DND-41 (cell line): Measurements from ENCODE around the gene THSD7B.
"Not testable (repeated sequence)": the region's sequence is repeated elsewhere in the genome, so short reads cannot be mapped to it uniquely, and the experiment has no call there.

ENCODE experiments used
- ATAC-seq: fragments of 200-7000 bp; cut with Tn5 transposase; 3 replicates; pipeline ENCODE4 v1.9.1; 2021; ENCODE audit warnings: low read depth; ENCODE audit not compliant: insufficient read depth
- DNase-seq: peaks from one replicate; pipeline ENCODE4 v3.0.0-alpha.2; 2020
- H2AFZ ChIP-seq: 2 replicates; pipeline ENCODE4 v1.6.0; 2012; ENCODE audit warnings: low read depth, low read length
- H3K27ac ChIP-seq: 2 replicates; pipeline ENCODE4 v1.5.1; 2012; ENCODE audit warnings: low read length, inconsistent platforms
- H3K27me3 ChIP-seq: fragments of 200-600 bp; sonication (generic); 2 replicates; pipeline ENCODE4 v1.6.0; 2012; ENCODE audit warnings: low read length, mild to moderate bottlenecking, inconsistent platforms; ENCODE audit not compliant: insufficient read depth, poor library complexity
- H3K36me3 ChIP-seq: 2 replicates; pipeline ENCODE4 v1.5.1; 2012; ENCODE audit warnings: low read length, inconsistent platforms; ENCODE audit not compliant: insufficient read depth
- H3K4me1 ChIP-seq: 2 replicates; pipeline ENCODE4 v1.5.1; 2012; ENCODE audit warnings: mild to moderate bottlenecking, low read length; ENCODE audit not compliant: insufficient read depth
- H3K4me2 ChIP-seq: 2 replicates; pipeline ENCODE4 v1.6.0; 2012; ENCODE audit warnings: mild to moderate bottlenecking, moderate library complexity, low read length, inconsistent platforms; ENCODE audit not compliant: insufficient read depth
- H3K4me3 ChIP-seq, 2 experiments: fragments of 200-600 bp in 1 of 2; shearing (Covaris generic) in 1 of 2; 2 replicates each; pipeline ENCODE4 v1.5.1; 2012 to 2016; ENCODE audit warnings: inconsistent platforms in 2 of 2, low read length in 2 of 2, mild to moderate bottlenecking in 2 of 2, low read depth in 1 of 2, moderate library complexity in 1 of 2
- H3K79me2 ChIP-seq: 2 replicates; pipeline ENCODE4 v1.6.0; 2012; ENCODE audit warnings: low read length, inconsistent platforms; ENCODE audit not compliant: insufficient read depth
- H3K9ac ChIP-seq: 2 replicates; pipeline ENCODE4 v1.6.0; 2012; ENCODE audit warnings: low read depth, mild to moderate bottlenecking, inconsistent platforms, low read length, moderate library complexity
- H3K9me3 ChIP-seq: 2 replicates; pipeline ENCODE4 v1.5.1; 2012; ENCODE audit warnings: low read length, moderate library complexity, mild to moderate bottlenecking, inconsistent platforms; ENCODE audit not compliant: insufficient read depth, severe bottlenecking
- H4K20me1 ChIP-seq: 2 replicates; pipeline ENCODE4 v1.6.0; 2012; ENCODE audit warnings: low read length; ENCODE audit not compliant: insufficient read depth
- EZH2 ChIP-seq: IDR thresholded peaks from 3 replicates; pipeline ENCODE4 v1.6.1; 2012; ENCODE audit warnings: borderline replicate concordance, low read depth, mild to moderate bottlenecking, moderate library complexity, low read length, inconsistent platforms; ENCODE audit not compliant: severe bottlenecking
- TF ChIP-seq, protein P1 (sequence below): IDR thresholded peaks from 2 replicates; pipeline ENCODE4 v1.5.1; 2012; ENCODE audit warnings: borderline replicate concordance, low read length, moderate library complexity, mild to moderate bottlenecking; ENCODE audit not compliant: poor library complexity, severe bottlenecking; ENCODE audit errors: extremely low read depth

The THSD7B gene

GRCh38 chr2:137051778-137052398 is 286.5 kb downstream of the THSD7B start:
- Histone ChIP-seq H3K36me3 (no peaks in the 10 kb centered on the region), H2AFZ (no peak overlapping the region), H3K27me3 (no peaks in the 10 kb centered on the region), H3K27ac (no peak overlapping the region), H3K4me3 (no peak overlapping the region), H3K79me2 (no peaks in the 10 kb centered on the region), H3K9me3 (no peaks in the 10 kb centered on the region), H3K4me1 (no peaks in the 10 kb centered on the region), H4K20me1 (no peaks in the 10 kb centered on the region), H3K9ac (no peak overlapping the region), H3K4me2 (no peak overlapping the region)
- DNase-seq = no peak
- TF ChIP-seq, protein P1, sequence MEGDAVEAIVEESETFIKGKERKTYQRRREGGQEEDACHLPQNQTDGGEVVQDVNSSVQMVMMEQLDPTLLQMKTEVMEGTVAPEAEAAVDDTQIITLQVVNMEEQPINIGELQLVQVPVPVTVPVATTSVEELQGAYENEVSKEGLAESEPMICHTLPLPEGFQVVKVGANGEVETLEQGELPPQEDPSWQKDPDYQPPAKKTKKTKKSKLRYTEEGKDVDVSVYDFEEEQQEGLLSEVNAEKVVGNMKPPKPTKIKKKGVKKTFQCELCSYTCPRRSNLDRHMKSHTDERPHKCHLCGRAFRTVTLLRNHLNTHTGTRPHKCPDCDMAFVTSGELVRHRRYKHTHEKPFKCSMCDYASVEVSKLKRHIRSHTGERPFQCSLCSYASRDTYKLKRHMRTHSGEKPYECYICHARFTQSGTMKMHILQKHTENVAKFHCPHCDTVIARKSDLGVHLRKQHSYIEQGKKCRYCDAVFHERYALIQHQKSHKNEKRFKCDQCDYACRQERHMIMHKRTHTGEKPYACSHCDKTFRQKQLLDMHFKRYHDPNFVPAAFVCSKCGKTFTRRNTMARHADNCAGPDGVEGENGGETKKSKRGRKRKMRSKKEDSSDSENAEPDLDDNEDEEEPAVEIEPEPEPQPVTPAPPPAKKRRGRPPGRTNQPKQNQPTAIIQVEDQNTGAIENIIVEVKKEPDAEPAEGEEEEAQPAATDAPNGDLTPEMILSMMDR = no peak
- no peak for TF ChIP-seq EZH2
- ATAC-seq = no peak

DNA sequence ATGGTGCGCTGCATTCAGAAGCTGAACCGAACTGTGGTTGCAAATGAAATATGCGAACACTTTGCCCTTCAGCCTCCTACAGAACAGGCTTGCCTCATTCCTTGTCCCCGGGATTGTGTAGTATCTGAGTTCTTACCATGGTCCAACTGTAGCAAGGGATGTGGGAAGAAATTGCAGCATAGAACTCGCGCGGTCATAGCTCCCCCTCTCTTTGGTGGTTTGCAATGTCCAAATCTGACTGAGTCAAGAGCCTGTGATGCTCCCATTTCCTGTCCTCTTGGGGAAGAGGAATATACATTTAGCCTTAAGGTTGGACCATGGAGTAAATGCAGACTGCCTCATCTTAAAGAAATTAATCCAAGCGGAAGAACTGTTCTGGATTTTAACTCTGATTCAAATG is 291.4 kb downstream of the THSD7B start:
- H3K4me2 ChIP-seq = no peak overlapping the region
- H3K79me2 ChIP-seq = no peaks in the 10 kb centered on the region
- no peak overlapping the region for H2AFZ ChIP-seq
- no peaks in the 10 kb centered on the region for H3K9me3 ChIP-seq
- no peaks in the 10 kb centered on the region for H4K20me1 ChIP-seq
- TF ChIP-seq, protein P1 = no peak
- TF ChIP-seq EZH2 = no peak
- no peak overlapping the region for H3K27ac ChIP-seq
- DNase-seq (no peak), ATAC-seq (no peak)
- no peak overlapping the region for H3K4me3 ChIP-seq
- H3K36me3 ChIP-seq = no peaks in the 10 kb centered on the region
- no peaks in the 10 kb centered on the region for H3K4me1 ChIP-seq
- no peak overlapping the region for H3K9ac ChIP-seq
- no peaks in the 10 kb centered on the region for H3K27me3 ChIP-seq

DNA sequence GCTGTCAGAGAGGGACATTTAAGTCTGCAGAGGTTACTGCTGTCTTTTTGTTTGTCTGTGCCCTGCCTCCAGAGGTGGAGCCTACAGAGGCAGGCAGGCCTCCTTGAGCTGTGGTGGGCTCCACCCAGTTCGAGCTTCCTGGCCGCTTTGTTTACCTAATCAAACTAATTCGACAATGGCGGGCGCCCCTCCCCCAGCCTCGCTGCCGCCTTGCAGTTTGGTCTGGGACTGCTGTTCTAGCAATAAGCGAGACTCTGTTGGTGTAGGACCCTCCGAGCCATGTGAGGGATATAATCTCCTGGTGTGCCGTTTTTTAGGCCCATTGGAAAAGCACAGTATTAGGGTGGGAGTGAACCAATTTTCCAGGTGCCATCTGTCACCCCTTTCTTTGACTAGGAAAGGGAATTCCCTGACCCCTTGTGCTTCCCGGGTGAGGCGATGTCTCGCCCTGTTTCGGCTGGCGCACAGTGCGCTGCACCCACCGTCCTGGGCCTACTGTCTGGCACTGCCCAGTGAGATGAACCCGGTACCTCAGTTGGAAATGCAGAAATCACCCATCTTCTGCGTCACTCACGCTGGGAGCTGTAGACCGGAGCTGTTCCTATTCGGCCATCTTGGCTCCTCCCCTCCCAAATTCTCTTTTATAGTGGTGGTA is 310.9 kb downstream of the THSD7B start:
- H3K4me2 ChIP-seq, H3K4me1 ChIP-seq, H3K36me3 ChIP-seq, DNase-seq, H2AFZ ChIP-seq, H3K4me3 ChIP-seq, H4K20me1 ChIP-seq, H3K79me2 ChIP-seq, H3K9me3 ChIP-seq, ATAC-seq, H3K9ac ChIP-seq, H3K27ac ChIP-seq, H3K27me3 ChIP-seq: not testable (repeated sequence)

DNA sequence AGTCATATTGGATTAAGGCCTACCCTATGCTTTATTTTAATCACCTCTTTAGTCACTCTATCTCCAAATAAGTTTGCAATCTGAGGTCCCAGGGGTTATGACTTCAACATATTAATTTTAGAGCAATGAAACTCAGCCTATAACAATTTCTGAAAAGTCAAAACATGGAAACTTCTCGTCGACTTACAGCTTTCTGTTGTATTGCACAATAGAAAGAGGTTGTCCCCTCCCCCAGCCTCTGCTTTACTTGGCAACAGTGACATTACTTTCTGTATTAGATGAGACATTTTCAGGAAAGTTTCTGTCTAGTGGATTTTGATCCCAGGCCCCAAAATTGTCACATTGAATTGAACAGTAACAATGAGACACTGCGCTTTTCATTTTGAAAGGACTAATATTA is 326.4 kb downstream of the THSD7B start:
- TF ChIP-seq, protein P1 = no peak
- DNase-seq (no peak), ATAC-seq (no peak)
- no peaks in the 10 kb centered on the region for H3K36me3 ChIP-seq
- H3K79me2 ChIP-seq = no peaks in the 10 kb centered on the region
- no peaks in the 10 kb centered on the region for H3K27me3 ChIP-seq
- no peak overlapping the region for H3K9ac ChIP-seq
- no peaks in the 10 kb centered on the region for H4K20me1 ChIP-seq
- H3K4me1 ChIP-seq = no peaks in the 10 kb centered on the region
- H3K4me2 ChIP-seq = no peak overlapping the region
- no peak overlapping the region for H2AFZ ChIP-seq
- H3K9me3 ChIP-seq = no peaks in the 10 kb centered on the region
- H3K4me3 ChIP-seq = no peak overlapping the region
- no peak overlapping the region for H3K27ac ChIP-seq
